Adrenal gland (tissue), 5 donors: ENCODE data around the gene LMBRD2.

Source experiments
- POLR2A ChIP-seq, 2 donors: fragments of 450-650 bp; IDR thresholded peaks; one replicate each; pipeline ENCODE4 v1.6.1; 2017; ENCODE audit warnings: antibody characterized with exemption in 2 of 2, mild to moderate bottlenecking in 2 of 2, moderate library complexity in 1 of 2
- TF ChIP-seq, protein P1 (sequence below), 6 experiments: fragments of 450-650 bp in 4 of 6; fragments of 200-600 bp in 2 of 6; sonication (generic) in 1 of 6; IDR thresholded peaks; 1 replicate in 5 of 6; 2 replicates in 1 of 6; pipeline versions ENCODE4 v1.5.1 to v1.8.0; 2016 to 2021; ENCODE audit warnings: antibody characterized with exemption in 6 of 6, mild to moderate bottlenecking in 2 of 6, moderate library complexity in 1 of 6
- donor health status: DM: no; HTN: no; CAD: no.

DNA sequence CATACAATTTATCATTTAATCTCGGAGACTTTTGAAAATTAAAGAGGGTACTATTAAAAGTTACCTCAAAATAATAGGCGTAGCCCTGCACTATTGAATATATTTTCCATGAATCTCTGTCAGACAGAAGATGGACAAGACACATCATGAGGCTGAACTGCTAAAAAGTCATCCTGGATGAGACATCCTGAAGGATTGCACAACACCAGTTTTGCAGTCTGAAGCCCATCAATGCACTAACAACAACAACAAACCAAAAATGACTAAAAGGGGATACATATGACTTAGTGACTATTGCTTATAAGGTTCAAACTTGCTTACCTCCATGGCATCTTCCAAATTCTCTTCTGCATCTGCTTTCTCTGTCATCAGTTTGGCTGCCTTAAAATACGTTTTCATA, 15.7 kb downstream of the LMBRD2 start:
- TF ChIP-seq, protein P1, sequence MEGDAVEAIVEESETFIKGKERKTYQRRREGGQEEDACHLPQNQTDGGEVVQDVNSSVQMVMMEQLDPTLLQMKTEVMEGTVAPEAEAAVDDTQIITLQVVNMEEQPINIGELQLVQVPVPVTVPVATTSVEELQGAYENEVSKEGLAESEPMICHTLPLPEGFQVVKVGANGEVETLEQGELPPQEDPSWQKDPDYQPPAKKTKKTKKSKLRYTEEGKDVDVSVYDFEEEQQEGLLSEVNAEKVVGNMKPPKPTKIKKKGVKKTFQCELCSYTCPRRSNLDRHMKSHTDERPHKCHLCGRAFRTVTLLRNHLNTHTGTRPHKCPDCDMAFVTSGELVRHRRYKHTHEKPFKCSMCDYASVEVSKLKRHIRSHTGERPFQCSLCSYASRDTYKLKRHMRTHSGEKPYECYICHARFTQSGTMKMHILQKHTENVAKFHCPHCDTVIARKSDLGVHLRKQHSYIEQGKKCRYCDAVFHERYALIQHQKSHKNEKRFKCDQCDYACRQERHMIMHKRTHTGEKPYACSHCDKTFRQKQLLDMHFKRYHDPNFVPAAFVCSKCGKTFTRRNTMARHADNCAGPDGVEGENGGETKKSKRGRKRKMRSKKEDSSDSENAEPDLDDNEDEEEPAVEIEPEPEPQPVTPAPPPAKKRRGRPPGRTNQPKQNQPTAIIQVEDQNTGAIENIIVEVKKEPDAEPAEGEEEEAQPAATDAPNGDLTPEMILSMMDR (IDR thresholded peaks at IDR 0.05) = no peak
- TF ChIP-seq POLR2A (IDR thresholded peaks at IDR 0.05) = no peak
